ENCODE measurements around the gene CA4.
"Not testable (repeated sequence)": the region's sequence is repeated elsewhere in the genome, so short reads cannot be mapped to it uniquely, and the experiment has no call there.

CA4 gene

GRCh38 chr17:60156746-60157145 is 7.0 kb downstream of the CA4 start:
- no peak for DNase-seq

DNA sequence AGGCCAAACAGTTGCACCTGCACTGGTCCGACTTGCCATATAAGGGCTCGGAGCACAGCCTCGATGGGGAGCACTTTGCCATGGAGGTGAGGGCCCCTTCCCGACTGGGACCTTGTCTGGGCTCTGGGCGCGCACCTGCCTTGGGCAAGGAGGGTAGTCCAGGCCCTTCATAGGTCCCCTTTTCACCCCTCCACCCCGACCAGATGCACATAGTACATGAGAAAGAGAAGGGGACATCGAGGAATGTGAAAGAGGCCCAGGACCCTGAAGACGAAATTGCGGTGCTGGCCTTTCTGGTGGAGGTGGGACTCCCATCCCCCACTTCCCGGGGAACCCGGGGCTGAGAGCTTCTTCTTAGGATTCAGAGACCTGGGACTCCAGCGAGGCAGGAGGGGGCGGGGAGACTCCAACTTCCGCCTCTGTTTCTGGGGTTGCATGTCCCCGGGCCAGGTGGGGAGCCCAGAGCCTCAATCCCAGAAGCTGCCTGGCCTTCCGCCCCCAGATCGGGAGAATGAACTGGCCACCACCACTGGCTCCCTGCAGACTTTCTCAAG is 7.8 kb downstream of the CA4 start:
- no peak for DNase-seq

DNA sequence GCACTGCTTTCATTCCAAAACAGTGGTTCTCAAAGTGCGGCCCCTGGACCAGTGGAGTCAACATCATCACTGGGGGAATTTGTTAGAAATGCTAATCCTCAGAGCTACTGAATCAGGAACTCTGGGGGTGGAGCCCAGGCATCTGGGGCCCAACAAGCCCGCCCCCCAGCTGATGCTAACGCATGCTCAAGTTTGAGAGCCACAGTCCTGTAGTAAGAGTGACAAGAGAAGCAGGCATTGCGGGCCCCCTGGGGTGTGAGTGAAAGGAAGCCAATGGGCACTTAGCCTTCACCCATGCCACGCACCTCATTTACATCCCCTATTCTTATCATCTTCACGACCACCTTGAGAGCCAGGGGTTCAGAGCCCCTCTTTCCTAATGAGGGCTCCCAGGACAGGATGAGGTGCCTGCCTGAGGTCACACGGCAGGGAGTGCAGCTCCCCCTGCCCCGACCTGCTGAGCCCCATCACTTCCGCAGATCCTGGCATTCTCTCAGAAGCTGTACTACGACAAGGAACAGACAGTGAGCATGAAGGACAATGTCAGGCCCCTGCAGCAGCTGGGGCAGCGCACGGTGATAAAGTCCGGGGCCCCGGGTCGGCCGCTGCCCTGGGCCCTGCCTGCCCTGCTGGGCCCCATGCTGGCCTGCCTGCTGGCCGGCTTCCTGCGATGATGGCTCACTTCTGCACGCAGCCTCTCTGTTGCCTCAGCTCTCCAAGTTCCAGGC is 9.1 kb downstream of the CA4 start:
- no peak for DNase-seq

DNA sequence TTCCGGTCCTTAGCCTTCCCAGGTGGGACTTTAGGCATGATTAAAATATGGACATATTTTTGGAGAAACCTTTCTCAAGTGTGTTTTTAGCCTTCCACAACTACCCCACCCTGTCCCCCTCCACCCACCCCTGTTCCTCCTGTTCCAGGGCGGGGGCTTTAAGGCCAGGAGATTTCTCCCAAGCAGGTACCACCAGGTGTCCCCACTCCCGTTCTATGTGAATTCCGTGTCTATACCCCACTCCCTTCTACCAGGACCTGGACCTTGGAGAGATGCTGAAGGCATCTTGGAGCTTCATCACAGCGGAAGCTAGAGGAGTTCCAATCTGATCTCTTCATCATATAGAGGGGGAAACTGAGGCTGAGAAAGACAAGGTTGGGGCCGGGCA is 9.7 kb downstream of the CA4 start:
- no peak for DNase-seq

GRCh38 chr17:60160829-60161501 is 11.2 kb downstream of the CA4 start:
- DNase-seq, result no peak

GRCh38 chr17:60161598-60162330 is 12.0 kb downstream of the CA4 start:
- no peak for DNase-seq

DNA sequence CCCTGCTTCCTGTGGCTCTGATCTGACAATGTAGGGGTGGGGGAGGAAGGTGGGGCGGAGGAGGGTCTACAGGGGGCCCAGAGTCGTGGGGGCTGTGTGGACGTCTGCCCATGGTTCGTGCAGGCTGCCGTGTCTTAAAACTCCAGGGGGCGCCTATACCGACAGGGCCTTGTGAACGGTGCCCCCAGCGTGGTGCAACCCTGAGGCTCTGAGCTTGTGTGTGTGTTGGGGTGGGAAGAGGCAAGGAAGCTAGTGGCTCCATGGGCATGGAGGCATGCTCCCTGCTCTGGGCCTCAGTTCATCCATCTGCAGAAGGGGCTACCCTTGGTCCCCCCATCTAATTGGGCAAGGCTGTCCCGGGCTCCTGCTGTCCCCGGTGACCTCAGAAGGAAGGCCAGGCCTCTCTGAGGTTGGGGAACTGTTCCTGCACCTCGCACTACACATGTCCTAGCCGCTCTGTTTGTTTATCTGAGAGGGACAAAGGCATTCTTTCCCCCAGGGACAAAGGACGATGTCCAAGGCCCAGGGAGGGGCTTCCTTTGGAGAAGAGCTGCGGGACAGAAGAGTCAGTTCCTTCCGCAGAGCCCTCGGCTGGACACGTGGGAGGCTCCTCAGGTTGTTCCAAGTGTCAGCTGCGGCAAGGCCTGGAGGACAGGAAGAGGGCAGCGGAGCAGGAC is 13.5 kb downstream of the CA4 start:
- DNase-seq, result no peak

- no peak for DNase-seq
These were observed 14.4 kb downstream of the CA4 start for GRCh38 chr17:60164164-60164563.

- DNase-seq, result no peak
These were observed 14.9 kb downstream of the CA4 start for GRCh38 chr17:60164697-60165096.

GRCh38 chr17:60165223-60165622 is 15.4 kb downstream of the CA4 start:
- no peak for DNase-seq

DNA sequence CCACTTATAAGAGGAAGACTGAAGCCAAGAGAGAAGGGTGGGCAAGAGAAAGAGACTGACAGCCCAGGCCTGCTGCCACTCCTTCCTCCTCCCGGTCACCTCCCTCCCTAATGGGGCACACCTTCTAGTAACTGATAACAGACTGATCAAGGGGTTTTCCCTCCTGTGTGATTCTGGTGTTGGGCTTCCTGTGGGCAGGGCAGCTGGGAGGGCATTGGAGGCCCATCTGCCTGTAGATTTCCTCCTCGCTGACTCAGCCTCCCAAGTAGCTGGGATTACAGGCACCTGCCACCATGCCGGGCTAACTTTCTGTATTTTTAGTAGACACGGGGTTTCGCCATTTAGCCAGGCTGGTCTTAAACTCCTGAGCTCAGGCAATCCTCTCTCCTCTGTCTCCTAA is 16.2 kb downstream of the CA4 start:
- DNase-seq, result no peak

DNA sequence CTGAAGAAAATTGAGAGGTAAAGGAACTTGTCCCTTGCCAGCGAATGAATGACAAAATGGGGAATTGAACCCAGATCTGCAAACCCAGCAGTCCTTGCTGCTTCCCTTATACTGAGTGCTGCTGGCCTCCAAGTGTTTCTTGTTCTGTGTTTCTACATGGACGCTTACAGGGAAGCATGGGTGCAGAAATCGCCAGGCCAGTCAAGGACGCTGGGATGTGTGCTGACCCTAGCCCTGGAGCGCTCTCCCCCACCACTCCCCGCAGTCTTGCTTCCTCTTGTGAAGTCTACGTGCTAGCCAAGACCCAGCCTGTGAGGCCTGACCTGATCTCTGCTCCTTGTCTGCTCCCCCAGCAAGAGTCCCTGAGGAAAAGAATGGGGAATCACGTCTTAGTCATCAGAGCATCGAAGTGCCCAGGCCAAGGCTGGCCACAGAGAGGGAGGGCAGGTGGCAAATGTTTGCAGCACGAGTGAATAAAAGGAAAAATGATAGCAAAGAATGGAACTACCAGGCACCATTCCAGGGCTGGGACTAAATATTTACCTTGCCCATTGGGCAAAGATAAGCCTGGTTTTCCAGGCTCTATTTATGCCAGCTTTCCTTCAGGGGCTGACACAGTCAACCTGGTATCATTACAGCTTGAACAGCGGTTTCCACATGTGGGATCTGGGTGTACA is 17.4 kb downstream of the CA4 start:
- no peak for DNase-seq

DNA sequence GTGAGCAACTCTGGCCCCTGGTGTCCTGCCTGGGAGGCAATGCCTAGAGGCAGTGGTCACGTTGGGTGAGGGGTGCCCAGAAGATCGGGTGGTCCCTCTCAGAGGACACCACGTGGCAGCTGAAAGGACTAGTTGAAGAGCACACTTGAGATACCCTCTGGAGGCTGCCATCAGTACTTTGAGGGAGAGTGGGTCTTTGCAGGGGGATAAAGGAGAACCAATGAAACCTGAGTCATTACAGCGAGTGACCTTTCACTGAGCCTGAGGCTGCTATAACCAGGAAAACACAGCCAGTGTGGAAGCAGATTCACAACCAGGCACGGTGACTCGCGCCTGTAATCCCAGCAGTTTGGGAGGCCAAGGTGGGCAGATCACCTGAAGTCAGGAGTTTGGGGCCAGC is 18.9 kb downstream of the CA4 start:
- no peak for DNase-seq

DNA sequence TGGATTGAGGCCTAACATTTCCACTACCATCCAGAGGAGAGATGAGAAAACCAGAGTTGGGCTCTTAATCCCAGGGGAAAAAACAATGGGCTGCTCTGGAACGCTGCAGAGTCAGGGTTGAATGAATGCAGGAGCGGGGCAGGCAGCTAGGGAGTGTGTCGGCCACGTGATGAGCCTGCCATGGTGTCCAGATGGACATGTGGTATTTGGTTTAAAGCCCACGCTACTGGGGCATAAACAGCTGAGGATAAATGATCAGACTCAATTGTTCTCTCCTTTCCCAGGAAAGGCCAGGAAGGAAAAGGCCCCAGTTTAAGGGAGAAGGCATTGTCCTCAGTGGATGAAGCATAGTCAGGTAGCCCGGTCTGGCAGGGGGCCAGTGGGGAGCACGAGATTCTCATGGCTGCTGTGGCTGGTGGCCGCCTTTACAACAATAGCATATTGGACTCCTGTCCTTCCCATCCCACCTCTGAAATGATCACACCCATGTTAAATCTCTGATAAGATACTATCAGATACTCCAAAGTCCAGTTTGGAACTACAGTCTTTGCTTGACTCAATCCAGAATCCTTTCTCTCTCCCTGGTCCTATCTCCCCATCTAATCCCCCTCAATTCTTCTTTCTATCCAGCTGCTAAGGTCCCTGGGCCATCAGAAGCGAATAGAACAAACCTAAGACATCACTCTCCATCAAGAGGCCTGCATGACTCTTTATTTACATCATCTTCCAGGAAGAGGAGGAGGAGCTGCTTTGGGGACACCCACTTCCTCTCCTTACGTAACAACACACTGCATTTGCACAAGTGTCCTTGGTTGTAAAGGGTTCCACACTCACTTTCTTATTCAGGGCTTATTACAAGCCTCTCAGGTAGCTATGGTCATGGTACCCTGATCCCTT is 20.4 kb downstream of the CA4 start:
- no peak for DNase-seq

GRCh38 chr17:60170835-60171752 is 21.3 kb downstream of the CA4 start:
- DNase-seq, result no peak

DNA sequence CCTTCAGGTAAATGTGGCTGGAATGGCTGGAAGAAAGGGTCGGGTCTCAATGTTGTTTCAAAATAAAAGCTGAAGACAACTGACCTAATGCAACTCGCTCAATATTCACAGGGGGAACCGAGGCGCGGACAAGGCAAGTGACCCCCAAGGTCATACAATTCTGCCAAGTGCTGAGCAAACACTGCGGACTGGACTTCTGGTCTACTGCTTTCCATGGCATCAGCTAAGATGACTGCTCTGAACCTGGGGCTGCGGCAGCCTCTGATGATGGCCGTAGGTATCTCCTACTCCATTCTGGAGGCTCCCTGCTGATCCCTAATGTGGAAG is 21.9 kb downstream of the CA4 start:
- no peak for DNase-seq

DNA sequence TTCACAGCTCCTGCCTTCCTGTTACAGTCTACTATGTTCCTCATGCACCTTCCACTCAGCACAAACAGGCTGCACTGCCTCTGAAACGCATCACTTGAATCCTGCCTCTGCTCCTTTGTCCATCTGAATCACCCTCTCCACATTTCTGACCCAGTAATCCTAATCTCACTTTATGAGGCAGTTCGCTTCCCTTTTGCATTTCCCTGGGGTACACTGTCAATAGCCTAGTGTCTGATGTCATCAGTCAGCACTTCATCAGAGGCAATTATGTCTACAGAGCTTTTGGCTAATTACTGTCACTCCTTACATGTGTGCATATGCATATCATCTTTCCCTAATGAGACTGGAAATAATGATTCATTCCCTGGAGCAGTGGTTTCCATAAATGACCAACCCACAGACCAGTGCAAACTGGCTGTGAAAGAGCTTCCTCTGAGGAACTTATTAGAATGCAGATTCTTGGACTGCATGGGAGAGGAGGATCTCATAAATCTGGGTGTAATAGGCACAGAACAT is 23.6 kb downstream of the CA4 start:
- no peak for DNase-seq

GRCh38 chr17:60174035-60174434 is 24.3 kb downstream of the CA4 start:
- DNase-seq, result no peak

GRCh38 chr17:60174767-60175166 is 25.0 kb downstream of the CA4 start:
- not testable (repeated sequence) for DNase-seq

GRCh38 chr17:60176763-60177162 is 27.0 kb downstream of the CA4 start:
- DNase-seq, result not testable (repeated sequence)
